ENCODE data around the gene PGP.

PGP gene

DNA sequence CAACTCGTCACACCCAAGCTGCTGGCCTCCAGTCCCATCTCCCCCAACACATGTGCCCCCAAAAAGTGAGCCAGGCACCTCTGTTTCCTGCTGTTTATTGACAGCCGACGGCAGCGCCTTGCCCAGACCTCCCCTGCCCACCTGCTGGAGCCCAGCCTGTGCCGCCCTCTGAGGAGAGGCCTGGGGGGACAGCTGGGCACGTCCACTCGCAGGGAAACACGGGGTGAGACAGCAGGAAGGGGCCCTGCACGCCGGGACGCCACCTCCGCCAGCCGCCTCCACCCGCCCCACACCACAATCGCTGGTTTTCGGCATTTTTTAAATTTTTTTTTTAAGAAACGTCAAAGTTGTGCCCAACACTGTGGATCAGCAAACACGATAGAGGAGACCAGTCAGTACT lies 37.5 kb downstream of the PGP start:
- H3K27me3 Mint-ChIP-seq: no peaks in the 10 kb centered on the region
- peaks cover 6% of the 10 kb centered on the region for H3K36me3 Mint-ChIP-seq (ENCODE audit: insufficient read depth)
- ATAC-seq (replicated peaks; ENCODE audit: extremely low read depth, poor library complexity, severe bottlenecking) (no peak), DNase-seq (ENCODE audit: low spot score in 2 of 2) (no peak)
- H3K4me3 Mint-ChIP-seq: no peak overlapping the region
- peaks cover 5% of the 10 kb centered on the region for H3K4me1 Mint-ChIP-seq
- no peaks in the 10 kb centered on the region for H3K9me3 Mint-ChIP-seq
- no peak overlapping the region for H3K27ac Mint-ChIP-seq (ENCODE audit: low read depth)

- no peaks in the 10 kb centered on the region for H3K4me1 Mint-ChIP-seq
- DNase-seq (ENCODE audit: low spot score in 2 of 2) (no peak), ATAC-seq (replicated peaks; ENCODE audit: extremely low read depth, poor library complexity, severe bottlenecking) (no peak)
- no peaks in the 10 kb centered on the region for H3K27me3 Mint-ChIP-seq
- H3K27ac Mint-ChIP-seq (ENCODE audit: low read depth): no peak overlapping the region
- H3K9me3 Mint-ChIP-seq: no peaks in the 10 kb centered on the region
- H3K4me3 Mint-ChIP-seq: no peak overlapping the region
- H3K36me3 Mint-ChIP-seq (ENCODE audit: insufficient read depth): peaks cover 6% of the 10 kb centered on the region
Observed at GRCh38 chr16:2176047-2176446, 38.6 kb downstream of the PGP start.

DNA sequence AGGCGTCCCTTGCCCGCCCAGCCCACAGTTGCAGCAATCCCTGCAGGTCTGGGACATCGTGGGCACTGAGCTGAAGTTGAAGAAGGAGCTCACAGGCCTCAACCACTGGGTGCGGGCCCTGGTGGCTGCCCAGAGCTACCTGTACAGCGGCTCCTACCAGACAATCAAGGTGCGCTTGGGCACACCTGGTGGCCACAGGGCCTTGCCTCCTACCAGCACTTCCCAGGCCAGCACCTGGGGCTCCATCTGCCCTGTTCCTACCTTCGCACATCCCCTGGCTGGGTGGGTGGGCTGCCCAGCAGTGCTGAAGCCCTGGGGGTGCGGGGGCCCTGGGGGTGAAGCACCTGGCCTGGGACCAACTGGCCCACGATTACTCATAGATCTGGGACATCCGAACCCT lies 39.2 kb downstream of the PGP start:
- DNase-seq (ENCODE audit: low spot score in 2 of 2) (no peak), ATAC-seq (replicated peaks; ENCODE audit: extremely low read depth, poor library complexity, severe bottlenecking) (no peak)
- no peaks in the 10 kb centered on the region for H3K27me3 Mint-ChIP-seq
- H3K9me3 Mint-ChIP-seq: no peaks in the 10 kb centered on the region
- H3K4me3 Mint-ChIP-seq: no peak overlapping the region
- no peak overlapping the region for H3K27ac Mint-ChIP-seq (ENCODE audit: low read depth)
- H3K36me3 Mint-ChIP-seq (ENCODE audit: insufficient read depth): peaks cover 6% of the 10 kb centered on the region
- no peaks in the 10 kb centered on the region for H3K4me1 Mint-ChIP-seq

- ATAC-seq (replicated peaks; ENCODE audit: extremely low read depth, poor library complexity, severe bottlenecking) (no peak), DNase-seq (ENCODE audit: low spot score in 2 of 2) (no peak)
- Mint-ChIP-seq H3K4me1 (no peaks in the 10 kb centered on the region), H3K36me3 (ENCODE audit: insufficient read depth) (peaks cover 6% of the 10 kb centered on the region), H3K27me3 (no peaks in the 10 kb centered on the region), H3K9me3 (no peaks in the 10 kb centered on the region), H3K4me3 (no peak overlapping the region), H3K27ac (ENCODE audit: low read depth) (no peak overlapping the region)
Observed at GRCh38 chr16:2174396-2175131, 40.1 kb downstream of the PGP start.

- H3K36me3 Mint-ChIP-seq (ENCODE audit: insufficient read depth): peaks cover 5% of the 10 kb centered on the region
- no peaks in the 10 kb centered on the region for H3K4me1 Mint-ChIP-seq
- ATAC-seq (replicated peaks; ENCODE audit: extremely low read depth, poor library complexity, severe bottlenecking) (no peak), DNase-seq (ENCODE audit: low spot score in 2 of 2) (no peak)
- no peak overlapping the region for H3K27ac Mint-ChIP-seq (ENCODE audit: low read depth)
- no peak overlapping the region for H3K4me3 Mint-ChIP-seq
- H3K9me3 Mint-ChIP-seq: no peaks in the 10 kb centered on the region
- no peaks in the 10 kb centered on the region for H3K27me3 Mint-ChIP-seq
Observed at GRCh38 chr16:2173916-2174315, 40.7 kb downstream of the PGP start.

- no peak overlapping the region for H3K4me3 Mint-ChIP-seq
Observed at GRCh38 chr16:2173366-2173765, 41.3 kb downstream of the PGP start.

DNA sequence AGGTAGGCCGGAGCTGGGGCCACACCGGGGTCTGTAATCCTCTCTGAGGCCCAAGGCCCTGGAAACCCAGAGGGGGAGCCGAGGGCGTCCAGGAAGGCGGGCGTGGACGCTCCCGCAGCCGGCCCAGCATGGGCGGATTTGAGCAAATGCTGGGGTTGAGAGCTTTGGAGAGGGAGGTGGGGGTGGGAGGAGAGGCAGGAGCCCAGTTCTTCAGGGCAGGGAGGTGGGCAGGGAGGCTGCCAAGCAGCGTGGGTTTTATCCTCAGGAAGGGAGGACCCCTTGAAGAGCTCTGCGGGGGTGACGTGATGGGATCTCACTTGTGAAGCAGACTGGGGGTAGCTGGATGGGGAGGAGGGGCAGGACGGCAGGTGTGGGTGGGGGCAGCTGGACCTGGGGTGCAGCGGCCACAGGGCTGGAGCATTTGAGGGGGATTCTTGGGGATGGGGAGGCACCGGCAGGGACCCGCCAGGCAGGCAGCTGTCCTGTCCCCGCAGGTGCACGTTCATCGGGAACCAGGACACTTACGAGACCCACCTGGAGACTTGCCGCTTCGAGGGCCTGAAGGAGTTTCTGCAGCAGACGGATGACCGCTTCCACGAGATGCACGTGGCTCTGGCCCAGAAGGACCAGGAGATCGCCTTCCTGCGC lies 41.8 kb downstream of the PGP start:
- H3K4me3 Mint-ChIP-seq: no peak overlapping the region
- ATAC-seq (replicated peaks; ENCODE audit: extremely low read depth, poor library complexity, severe bottlenecking): no peak
- peaks cover 3% of the 10 kb centered on the region for H3K36me3 Mint-ChIP-seq (ENCODE audit: insufficient read depth)

More at GRCh38 chr16:2173366-2173765, 41.3 kb downstream of the PGP start:
- Mint-ChIP-seq H3K36me3 (ENCODE audit: insufficient read depth) (peaks cover 3% of the 10 kb centered on the region), H3K9me3 (no peaks in the 10 kb centered on the region), H3K27ac (ENCODE audit: low read depth) (no peak overlapping the region), H3K27me3 (no peaks in the 10 kb centered on the region), H3K4me1 (no peaks in the 10 kb centered on the region)
- ATAC-seq (replicated peaks; ENCODE audit: extremely low read depth, poor library complexity, severe bottlenecking) (no peak), DNase-seq (ENCODE audit: low spot score in 2 of 2) (no peak)

GRCh38 chr16:2171601-2172178 lies 43.0 kb downstream of the PGP start:
- ATAC-seq (replicated peaks; ENCODE audit: extremely low read depth, poor library complexity, severe bottlenecking): no peak
- H3K27ac Mint-ChIP-seq (ENCODE audit: low read depth): no peak overlapping the region
- H3K4me1 Mint-ChIP-seq: no peaks in the 10 kb centered on the region
- H3K4me3 Mint-ChIP-seq: no peak overlapping the region
- no peak for DNase-seq (ENCODE audit: low spot score in 2 of 2)
- H3K27me3 Mint-ChIP-seq: no peaks in the 10 kb centered on the region
- peaks cover 2% of the 10 kb centered on the region for H3K36me3 Mint-ChIP-seq (ENCODE audit: insufficient read depth)
- no peaks in the 10 kb centered on the region for H3K9me3 Mint-ChIP-seq

More for the DNA sequence above, 41.8 kb downstream of the PGP start:
- no peak overlapping the region for H3K27ac Mint-ChIP-seq (ENCODE audit: low read depth)
- no peaks in the 10 kb centered on the region for H3K27me3 Mint-ChIP-seq
- H3K4me1 Mint-ChIP-seq: no peaks in the 10 kb centered on the region
- H3K9me3 Mint-ChIP-seq: no peaks in the 10 kb centered on the region
- DNase-seq (ENCODE audit: low spot score in 2 of 2): no peak

- ATAC-seq (replicated peaks; ENCODE audit: extremely low read depth, poor library complexity, severe bottlenecking) (no peak), DNase-seq (ENCODE audit: low spot score in 2 of 2) (no peak)
- H3K9me3 Mint-ChIP-seq: no peaks in the 10 kb centered on the region
- H3K4me3 Mint-ChIP-seq: no peak overlapping the region
- peaks cover 4% of the 10 kb centered on the region for H3K4me1 Mint-ChIP-seq
- H3K27ac Mint-ChIP-seq (ENCODE audit: low read depth): no peak overlapping the region
- H3K36me3 Mint-ChIP-seq (ENCODE audit: insufficient read depth): peaks cover 2% of the 10 kb centered on the region
- H3K27me3 Mint-ChIP-seq: no peaks in the 10 kb centered on the region
Observed at GRCh38 chr16:2170587-2171435, 43.8 kb downstream of the PGP start.

GRCh38 chr16:2170080-2170479 lies 44.6 kb downstream of the PGP start:
- Mint-ChIP-seq H3K27me3 (no peaks in the 10 kb centered on the region), H3K9me3 (no peaks in the 10 kb centered on the region), H3K36me3 (ENCODE audit: insufficient read depth) (peaks cover 2% of the 10 kb centered on the region), H3K27ac (ENCODE audit: low read depth) (no peak overlapping the region), H3K4me1 (peaks cover 4% of the 10 kb centered on the region), H3K4me3 (no peak overlapping the region)
- DNase-seq (ENCODE audit: low spot score in 2 of 2) (no peak), ATAC-seq (replicated peaks; ENCODE audit: extremely low read depth, poor library complexity, severe bottlenecking) (no peak)

DNA sequence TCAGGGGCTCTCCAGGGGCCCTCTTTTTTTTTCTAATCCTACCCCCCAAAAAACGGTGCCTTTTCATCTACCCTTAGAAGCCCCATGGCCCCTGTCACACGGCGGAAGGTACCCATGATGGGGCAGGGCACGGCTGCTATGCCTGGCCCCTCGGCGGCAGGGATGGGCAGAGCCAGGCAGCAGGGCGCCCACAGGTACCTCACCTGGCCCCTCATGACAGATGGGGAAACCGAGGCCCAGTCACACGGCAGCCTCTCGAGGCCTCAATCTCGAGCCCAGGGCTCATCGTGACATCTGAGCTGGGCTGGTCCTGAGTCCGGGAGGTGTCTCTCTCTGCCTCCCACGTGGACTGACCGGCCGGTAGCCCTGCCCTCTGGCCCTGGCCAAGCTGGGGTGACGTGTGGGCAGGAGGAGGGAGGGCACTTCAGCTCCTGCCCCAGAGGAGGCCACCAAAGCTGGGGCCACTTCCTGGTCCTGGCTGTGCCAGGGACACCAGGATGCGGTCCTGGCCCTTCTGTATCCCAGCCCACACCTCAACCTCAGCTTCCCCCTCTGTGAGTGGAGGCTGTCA lies 47.5 kb downstream of the PGP start:
- Mint-ChIP-seq H3K9me3 (no peaks in the 10 kb centered on the region), H3K4me3 (no peak overlapping the region), H3K36me3 (ENCODE audit: insufficient read depth) (no peaks in the 10 kb centered on the region), H3K4me1 (peaks cover 4% of the 10 kb centered on the region), H3K27ac (ENCODE audit: low read depth) (peak overlapping the region; percentile 64), H3K27me3 (no peaks in the 10 kb centered on the region)
- DNase-seq (ENCODE audit: low spot score in 2 of 2): no peak
- no peak for ATAC-seq (replicated peaks; ENCODE audit: extremely low read depth, poor library complexity, severe bottlenecking)
